GM18517 (cell line): ENCODE results near the gene UQCRC1.

Experiments
- ATAC-seq: cut with Tn5 transposase; IDR thresholded peaks from one replicate; pipeline ENCODE4 v1.9.1; 2021; ENCODE audit warnings: mild to moderate bottlenecking, moderate library complexity; ENCODE audit not compliant: unreplicated experiment

UQCRC1 gene

GRCh38 chr3:48573973-48574585 lies 35.4 kb downstream of the UQCRC1 start:
- no peak for ATAC-seq

GRCh38 chr3:48572517-48572916 lies 36.9 kb downstream of the UQCRC1 start:
- no peak for ATAC-seq

- no peak for ATAC-seq
These were observed 37.5 kb downstream of the UQCRC1 start for GRCh38 chr3:48571938-48572337.

- no peak for ATAC-seq
These were observed 39.5 kb downstream of the UQCRC1 start for GRCh38 chr3:48569808-48570450.

- ATAC-seq, result no peak
These were observed 40.0 kb downstream of the UQCRC1 start for GRCh38 chr3:48569400-48569799.

GRCh38 chr3:48568476-48568875 lies 41.0 kb downstream of the UQCRC1 start:
- ATAC-seq, result no peak

GRCh38 chr3:48567500-48567899 lies 41.9 kb downstream of the UQCRC1 start:
- ATAC-seq, result no peak

GRCh38 chr3:48567090-48567489 lies 42.4 kb downstream of the UQCRC1 start:
- no peak for ATAC-seq

- ATAC-seq, result no peak
These were observed 43.1 kb downstream of the UQCRC1 start for GRCh38 chr3:48566401-48566760.

GRCh38 chr3:48565591-48566400 lies 43.6 kb downstream of the UQCRC1 start:
- no peak for ATAC-seq

GRCh38 chr3:48565186-48565585 lies 44.3 kb downstream of the UQCRC1 start:
- no peak for ATAC-seq

GRCh38 chr3:48564667-48565066 lies 44.8 kb downstream of the UQCRC1 start:
- ATAC-seq, result no peak

GRCh38 chr3:48564022-48564421 lies 45.4 kb downstream of the UQCRC1 start:
- ATAC-seq, result no peak

- no peak for ATAC-seq
These were observed 46.0 kb downstream of the UQCRC1 start, which contains the start of gene UCN2 for GRCh38 chr3:48563382-48563918. TSS of gene UCN2 (minus strand) at chr3:48563781. CDS start at chr3:48563124, 657 bp downstream.

GRCh38 chr3:48562367-48563095 lies 46.9 kb downstream of the UQCRC1 start:
- no peak for ATAC-seq

GRCh38 chr3:48561045-48561736 lies 48.3 kb downstream of the UQCRC1 start:
- no peak for ATAC-seq

GRCh38 chr3:48560648-48561018 lies 48.8 kb downstream of the UQCRC1 start:
- no peak for ATAC-seq

GRCh38 chr3:48558493-48559134 lies 50.8 kb downstream of the UQCRC1 start:
- no peak for ATAC-seq

- peak; percentile 87 for ATAC-seq
These were observed 52.4 kb downstream of the UQCRC1 start, which contains the start of gene PFKFB4 for GRCh38 chr3:48556796-48557626. TSS of gene PFKFB4 (minus strand) at chr3:48556803. CDS start at chr3:48556777, 26 bp downstream.
